ENCODE data around the gene HCN1.

HCN1 gene

DNA sequence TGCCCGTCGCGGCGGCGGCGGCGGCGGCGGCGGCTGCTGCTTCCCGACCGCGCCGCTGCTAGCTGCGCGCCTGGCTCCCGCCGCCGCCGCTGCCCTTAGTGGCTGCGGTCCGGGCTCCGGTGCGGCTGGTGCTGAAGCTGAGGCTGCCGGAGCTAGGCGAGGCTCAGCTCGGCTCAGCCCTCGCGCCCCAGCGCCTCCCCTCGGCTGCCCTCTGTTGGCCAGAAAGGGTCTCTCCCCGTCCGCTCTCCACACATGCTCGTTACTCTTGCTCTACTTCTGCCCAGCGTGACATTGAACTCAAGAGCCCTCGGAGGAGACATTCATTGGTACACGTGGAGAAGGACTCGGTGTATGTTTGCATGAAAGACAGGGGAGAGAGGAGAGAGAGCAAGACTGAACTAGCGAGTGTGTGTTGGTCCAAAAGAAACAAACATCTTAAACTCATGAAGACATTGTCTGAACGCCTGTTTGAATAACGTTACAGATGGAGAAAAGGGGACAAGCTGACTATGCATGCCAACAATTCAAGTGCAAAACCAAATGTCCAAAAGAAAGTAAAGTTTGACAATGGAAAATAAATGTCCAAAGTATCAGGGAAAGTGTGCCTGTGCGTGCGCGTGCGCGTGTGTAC is at the start of gene HCN1:
Gene HCN1 (minus strand): TSS at position 175 of the 631 bp plus-strand sequence.
- DNase-seq, result peak in 52 of 56 donors; percentile 20 to 87 (median 62)

GRCh38 chr5:45741110-45741509 is 44.9 kb upstream of the HCN1 start:
- no peak for DNase-seq

GRCh38 chr5:45737153-45737552 is 41.0 kb upstream of the HCN1 start:
- no peak for DNase-seq

DNA sequence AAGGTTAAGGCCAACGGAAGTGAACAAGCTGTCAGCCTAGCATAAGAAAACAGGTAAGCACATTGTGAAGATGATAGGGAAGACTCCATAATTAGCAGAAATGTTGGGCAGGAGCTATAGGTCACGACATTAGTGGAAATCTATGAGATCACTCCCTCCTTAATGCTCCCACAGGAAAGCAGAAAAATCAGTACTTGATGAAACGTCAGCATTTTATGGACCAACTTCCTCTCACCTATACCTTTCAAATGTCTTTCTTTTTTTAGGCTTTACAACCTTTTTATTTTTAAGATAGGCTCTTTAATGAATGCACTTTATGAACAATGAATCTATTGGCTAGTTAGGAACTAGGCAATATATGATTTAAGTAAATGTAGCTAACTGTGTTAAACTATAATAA is 29.4 kb upstream of the HCN1 start:
- DNase-seq, result no peak

DNA sequence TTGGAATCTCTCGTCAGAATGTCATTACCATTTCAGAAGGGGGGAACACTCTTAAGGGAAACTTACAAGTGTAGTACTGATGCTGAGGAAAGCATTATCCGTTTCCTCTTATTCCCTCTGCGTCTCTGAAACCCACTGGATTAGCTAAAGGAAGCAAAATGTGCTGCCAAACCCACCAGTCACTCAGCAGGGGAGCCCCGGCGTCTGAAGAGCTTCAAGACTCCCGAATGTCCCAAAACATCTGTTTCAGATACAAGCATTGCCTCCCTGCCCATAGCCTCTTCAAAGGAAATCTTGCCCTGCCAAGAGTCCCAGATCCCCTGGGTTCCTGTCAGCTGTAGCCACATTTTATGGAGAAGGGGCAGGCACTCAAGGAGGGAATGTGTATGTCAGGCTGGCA is 1.0 kb upstream of the HCN1 start:
- DNase-seq, result no peak

GRCh38 chr5:45695804-45696156 is 400 bp downstream of the HCN1 start:
- peak in 2 of 56 donors; percentile 22 to 39 for DNase-seq

GRCh38 chr5:45694971-45695803 is 993 bp downstream of the HCN1 start:
- DNase-seq, result peak in 28 of 56 donors; percentile 1 to 66 (median 33)

DNA sequence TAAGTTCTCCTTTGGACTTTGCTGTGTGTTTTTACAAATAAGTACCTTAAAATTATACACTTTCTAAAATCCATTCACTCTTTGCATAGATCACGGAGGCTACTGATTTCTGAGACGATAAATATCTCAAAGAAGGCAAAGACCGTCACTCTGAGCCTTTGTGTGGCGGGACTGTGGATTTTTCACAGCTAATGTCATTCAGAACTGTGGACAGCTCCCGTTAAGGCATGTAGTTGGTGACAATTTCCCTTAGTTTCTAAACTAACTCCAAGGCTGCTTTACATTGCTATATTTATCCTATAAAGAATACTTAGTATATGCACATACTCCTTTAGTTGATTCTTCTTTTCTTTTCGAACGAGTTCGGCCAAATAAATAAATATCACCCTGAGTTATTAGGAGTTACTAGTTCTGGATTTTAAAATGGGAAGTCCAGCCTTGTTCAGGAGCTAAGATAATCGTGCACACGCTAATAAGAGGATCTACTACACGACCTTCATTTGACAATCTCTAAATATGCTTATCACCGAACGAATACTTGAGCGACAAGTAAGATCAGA is 1.8 kb downstream of the HCN1 start:
- DNase-seq, result no peak

DNA sequence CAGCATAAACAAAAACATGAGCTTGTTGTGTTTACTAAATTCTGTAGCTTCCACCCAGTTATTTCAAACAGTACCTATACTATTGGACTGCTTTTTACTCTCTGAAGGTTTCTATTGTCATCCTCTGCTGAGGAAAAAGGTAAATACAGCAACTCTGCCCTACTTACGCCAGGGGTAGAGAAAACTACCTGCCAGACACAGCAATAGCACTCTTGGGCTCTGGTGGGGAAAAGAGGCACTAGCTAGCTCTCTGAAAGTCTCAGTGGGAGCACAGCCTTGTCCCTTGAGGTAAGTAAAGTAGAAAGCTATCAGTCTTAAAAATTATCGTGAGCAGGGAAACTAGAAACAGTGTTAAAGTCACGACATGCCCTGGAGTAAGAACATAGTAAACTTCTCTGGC is 3.7 kb downstream of the HCN1 start:
- no peak for DNase-seq

GRCh38 chr5:45691656-45692055 is 4.5 kb downstream of the HCN1 start:
- DNase-seq, result no peak

DNA sequence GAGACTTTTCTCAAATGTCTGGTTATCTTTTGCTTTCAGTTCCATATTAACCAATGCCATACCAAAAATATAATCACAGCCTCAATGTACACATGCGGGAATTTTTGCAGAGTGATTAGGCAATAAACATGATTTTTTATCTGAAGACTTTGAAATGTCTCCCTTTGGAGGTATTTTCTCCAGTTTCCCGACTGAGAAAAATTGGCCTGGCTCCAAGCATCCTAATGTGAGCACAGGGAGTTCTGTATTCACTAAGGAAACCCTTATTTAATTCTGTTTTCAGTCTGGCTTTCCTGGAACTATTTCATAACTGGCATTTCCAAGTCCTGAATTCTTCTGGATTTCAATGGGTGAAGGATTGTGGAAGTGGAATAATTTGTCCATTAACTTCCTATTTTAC is 8.5 kb downstream of the HCN1 start:
- DNase-seq, result no peak

GRCh38 chr5:45686620-45687019 is 9.6 kb downstream of the HCN1 start:
- DNase-seq, result no peak

DNA sequence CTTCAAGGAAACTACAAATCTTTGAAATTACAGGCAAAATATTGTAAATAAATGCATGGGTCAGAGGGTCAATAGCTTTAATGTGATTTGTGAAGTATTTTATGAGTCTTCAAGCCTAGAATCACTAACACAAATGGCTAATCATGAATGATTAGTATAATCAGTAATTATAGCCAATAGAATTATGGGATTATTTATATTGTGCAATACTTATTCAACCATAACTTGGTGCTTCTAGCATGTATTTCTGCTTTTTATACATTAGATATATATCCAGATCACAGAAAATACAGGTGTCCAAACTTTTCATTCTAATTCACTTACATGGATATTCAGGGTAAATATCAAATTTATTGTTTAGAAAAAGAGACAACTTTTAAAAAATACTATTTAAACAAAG is 12.1 kb downstream of the HCN1 start:
- no peak for DNase-seq

GRCh38 chr5:45680950-45681349 is 15.2 kb downstream of the HCN1 start:
- DNase-seq, result no peak

- DNase-seq, result no peak
These were observed 18.7 kb downstream of the HCN1 start for GRCh38 chr5:45677524-45677923.

- no peak for DNase-seq
These were observed 23.9 kb downstream of the HCN1 start for GRCh38 chr5:45672271-45672670.

DNA sequence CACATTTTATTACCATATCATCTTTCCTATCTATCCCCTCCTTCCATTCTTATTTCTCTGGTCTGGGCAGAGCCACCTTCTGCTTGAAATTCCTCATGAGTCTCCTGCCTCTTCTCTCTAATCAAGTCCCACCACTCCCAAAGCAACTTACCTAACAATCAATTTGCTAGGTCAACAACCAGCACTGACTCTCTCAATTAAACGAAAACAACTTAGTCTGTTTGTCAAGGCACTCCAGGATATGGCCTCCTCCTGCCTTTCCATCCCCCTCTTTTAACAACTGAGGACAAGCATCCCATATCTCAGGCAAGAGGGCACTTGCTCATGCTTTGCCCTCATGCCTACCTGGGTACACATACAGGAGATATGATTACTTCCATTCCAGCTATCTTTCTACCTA is 47.4 kb downstream of the HCN1 start:
- no peak for DNase-seq

- DNase-seq, result no peak
These were observed 53.1 kb downstream of the HCN1 start for GRCh38 chr5:45643056-45643455.

GRCh38 chr5:45642370-45642769 is 53.8 kb downstream of the HCN1 start:
- DNase-seq, result no peak

DNA sequence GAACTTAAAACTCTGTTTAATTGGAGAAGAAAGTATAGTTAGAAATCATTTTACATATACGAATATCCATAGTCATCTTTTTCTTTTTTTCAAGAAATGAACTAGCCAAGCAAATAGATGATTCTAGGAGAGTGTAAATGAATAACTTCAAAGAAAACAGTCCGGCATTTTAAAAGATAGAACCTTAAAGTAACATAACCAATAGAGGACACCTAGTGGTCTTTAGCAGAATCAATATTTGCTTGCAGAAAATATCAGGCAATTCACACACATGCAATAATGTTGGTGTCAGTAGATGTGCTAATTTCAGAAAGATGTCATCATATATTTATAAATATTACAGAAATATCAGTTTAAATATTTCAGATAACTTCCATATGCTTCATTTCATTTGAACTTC is 57.1 kb downstream of the HCN1 start:
- DNase-seq, result no peak

GRCh38 chr5:45627076-45627656 is 69.0 kb downstream of the HCN1 start:
- no peak for DNase-seq

DNA sequence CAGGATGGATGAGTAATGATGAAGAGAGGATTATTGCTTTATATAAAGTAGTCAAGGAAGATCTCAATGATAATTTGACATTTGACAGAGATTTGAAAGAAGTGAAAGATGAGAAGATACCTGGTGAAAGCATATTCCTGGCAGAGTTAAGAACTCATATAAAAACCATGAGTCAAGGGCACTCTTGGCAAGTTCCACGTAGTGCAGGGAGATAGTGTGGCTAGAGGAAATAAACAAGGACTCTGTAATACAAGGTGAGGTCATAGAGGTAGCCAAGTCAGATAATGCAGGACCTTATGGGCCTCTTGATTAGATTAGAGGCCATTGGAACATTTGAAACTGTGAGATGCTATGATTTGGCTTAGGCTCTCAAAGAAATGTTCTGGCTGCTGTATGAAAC is 72.3 kb downstream of the HCN1 start:
- no peak for DNase-seq
